HG03025 (cell line): ENCODE measurements around the gene SPATA33.
"Not testable (repeated sequence)": the region's sequence is repeated elsewhere in the genome, so short reads cannot be mapped to it uniquely, and the experiment has no call there.

Experiments
- ATAC-seq: cut with Tn5 transposase; IDR thresholded peaks from one replicate; pipeline ENCODE4 v1.9.1; 2021; ENCODE audit warnings: mild to moderate bottlenecking, moderate library complexity; ENCODE audit not compliant: unreplicated experiment, low FRiP score

Gene SPATA33

DNA sequence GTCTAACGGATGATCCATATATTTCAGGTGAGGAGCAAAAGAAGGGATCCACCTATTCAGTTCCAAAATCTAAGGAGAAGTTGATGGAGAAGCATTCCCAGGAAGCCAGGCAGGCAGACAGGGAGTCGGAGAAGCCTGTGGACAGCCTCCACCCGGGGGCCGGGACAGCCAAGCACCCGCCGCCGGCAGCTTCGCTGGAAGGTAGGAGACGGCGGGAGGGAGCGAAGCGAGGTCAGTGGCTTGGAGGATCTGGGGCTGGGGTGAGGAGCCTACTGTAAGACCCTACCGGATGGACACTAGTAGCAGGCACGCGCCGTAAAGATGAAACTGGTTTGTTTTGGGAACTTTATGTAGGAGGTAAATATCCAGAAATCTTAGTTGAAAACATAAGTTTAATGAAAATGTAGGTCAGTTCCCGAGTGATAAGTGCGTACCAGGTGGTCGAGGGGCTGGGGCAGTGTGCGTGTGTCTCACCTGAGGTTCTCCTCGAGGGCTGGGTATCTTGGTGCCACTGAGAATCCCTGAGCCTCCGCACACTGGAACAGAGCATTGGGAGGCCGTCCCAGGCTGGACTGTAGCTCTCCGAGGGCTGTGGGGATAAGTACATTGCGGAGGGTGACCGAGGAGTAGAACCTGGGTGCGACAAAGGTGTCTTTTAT lies 714 bp downstream of the SPATA33 start:
- no peak for ATAC-seq

DNA sequence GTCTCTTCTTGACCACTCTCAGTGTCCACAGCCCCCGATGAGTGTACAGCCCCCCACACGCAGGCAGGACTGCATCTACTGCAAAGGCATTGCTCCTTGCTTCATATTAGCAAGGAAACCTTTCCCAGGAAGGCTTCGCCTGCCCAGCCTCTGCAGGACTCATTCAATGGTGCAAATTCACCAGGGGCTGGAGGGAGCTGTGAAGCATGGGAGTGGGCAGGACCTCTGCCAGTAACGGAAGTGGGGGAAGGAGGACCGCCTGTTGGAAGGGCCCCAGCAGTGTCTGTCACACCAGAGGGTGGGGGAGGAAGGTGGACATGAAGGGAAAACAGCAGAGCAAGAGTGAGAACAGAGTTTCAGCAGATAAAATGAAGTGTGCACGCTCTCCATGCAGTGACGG lies 2.5 kb downstream of the SPATA33 start:
- no peak for ATAC-seq

DNA sequence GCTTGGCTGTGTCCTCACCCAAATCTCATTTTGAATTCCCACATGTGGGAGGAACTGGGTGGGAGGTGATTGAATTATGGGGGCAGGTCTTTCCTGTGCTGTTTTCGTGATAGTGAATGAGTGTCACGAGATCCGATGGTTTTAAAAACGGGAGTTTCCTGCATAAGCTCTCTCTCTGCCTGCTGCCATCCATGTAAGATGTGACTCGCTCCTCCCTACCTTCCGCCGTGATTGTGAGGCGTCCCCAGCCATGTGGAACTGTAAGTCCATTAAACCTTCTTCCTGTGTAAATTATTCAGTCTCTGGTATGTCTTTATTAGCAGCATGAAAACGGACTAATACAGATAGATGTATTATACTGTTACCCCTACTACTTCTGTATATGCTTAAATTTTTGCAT lies 3.6 kb downstream of the SPATA33 start:
- ATAC-seq: no peak

DNA sequence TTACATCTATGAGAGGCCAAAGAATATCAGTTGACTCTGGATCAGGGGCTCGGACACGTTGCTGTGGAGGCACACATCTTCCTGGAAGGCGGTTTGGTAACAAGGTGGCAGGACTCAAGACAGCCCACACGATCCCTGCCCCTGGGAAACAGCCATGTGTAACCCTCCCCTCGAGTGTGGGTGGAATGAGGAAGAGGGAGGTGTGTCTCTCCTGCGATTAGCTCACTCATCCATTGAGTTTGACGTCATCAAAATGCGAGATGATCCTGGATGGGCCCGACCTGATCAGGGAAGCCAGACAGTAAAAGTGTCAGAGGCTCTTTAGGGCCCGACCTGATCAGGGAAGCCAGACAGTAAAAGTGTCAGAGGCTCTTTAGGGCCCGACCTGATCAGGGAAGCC lies 6.6 kb downstream of the SPATA33 start:
- not testable (repeated sequence) for ATAC-seq

DNA sequence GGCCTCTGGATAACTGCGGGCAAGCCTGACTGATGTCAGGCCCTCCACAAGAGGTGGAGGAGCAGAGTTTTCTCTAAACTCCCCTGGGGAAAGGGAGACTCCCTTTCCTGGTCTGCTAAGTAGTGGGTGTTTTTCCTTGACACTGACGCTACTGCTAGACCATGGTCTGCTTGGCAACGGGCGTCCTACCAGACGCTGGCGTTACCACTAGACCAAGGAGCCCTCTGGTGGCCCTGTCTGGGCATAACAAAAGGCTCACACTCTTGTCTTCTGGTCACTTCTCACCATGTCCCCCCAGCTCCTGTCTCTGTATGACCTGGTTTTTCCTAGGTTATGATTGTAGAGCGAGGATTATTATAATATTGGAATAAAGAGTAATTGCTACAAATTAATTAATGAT lies 9.4 kb downstream of the SPATA33 start:
- not testable (repeated sequence) for ATAC-seq

DNA sequence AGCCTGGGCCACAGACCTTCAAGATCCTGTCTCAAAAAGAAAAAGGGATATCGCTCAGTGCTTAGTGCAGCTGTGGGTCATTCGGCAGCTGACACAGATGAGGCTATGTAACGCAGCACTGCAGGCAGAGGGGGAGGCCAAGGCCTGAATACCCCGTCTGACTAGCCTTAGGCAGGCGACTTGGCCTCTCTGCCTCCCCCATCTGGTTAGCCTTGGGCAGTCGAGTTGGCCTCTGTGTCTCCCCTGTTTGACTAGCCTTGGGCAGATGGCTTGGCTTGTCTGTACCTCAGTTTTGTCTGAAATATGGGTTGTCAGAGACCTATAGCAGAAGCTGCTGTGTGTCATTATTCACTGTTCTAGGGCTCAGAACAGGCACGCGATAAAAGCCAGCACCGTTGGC lies 10.0 kb downstream of the SPATA33 start:
- no peak for ATAC-seq

DNA sequence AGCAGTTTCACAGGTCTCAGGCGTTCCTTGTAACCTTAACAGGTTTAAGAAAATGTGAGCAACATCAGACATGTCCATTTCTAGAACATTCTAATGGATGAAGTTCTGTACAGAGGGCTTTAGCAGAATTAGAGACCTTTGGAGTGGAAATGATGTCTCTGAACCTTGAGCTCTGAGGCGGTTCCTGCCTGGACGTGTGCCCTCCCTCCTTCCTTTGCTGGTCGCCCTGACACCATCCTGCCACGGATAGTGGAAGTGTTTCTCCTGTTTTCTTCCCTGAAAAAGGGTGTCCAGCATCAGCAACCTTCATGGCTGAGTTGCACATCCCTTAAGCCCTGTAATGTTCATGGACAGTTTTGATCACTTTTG lies 11.1 kb downstream of the SPATA33 start:
- no peak for ATAC-seq

DNA sequence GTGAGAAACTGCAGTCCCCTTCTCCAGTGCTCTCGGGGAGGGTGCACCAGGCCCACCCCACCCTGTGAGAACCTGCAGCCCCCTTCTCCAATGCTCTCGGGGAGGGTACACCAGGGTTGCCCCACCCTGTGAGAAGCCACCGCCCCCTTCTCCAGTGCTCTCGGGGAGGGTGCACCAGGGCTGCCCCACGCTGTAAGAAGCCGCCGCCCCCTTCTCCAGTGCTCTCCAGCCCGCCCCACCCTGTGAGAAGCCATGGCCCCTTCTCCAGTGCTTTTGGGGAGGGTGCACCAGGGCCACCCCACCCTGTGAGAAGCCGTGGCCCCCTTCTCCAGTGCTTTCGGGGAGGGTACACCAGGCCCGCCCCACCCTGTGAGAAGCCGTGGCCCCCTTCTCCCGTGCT lies 12.1 kb downstream of the SPATA33 start:
- no peak for ATAC-seq

DNA sequence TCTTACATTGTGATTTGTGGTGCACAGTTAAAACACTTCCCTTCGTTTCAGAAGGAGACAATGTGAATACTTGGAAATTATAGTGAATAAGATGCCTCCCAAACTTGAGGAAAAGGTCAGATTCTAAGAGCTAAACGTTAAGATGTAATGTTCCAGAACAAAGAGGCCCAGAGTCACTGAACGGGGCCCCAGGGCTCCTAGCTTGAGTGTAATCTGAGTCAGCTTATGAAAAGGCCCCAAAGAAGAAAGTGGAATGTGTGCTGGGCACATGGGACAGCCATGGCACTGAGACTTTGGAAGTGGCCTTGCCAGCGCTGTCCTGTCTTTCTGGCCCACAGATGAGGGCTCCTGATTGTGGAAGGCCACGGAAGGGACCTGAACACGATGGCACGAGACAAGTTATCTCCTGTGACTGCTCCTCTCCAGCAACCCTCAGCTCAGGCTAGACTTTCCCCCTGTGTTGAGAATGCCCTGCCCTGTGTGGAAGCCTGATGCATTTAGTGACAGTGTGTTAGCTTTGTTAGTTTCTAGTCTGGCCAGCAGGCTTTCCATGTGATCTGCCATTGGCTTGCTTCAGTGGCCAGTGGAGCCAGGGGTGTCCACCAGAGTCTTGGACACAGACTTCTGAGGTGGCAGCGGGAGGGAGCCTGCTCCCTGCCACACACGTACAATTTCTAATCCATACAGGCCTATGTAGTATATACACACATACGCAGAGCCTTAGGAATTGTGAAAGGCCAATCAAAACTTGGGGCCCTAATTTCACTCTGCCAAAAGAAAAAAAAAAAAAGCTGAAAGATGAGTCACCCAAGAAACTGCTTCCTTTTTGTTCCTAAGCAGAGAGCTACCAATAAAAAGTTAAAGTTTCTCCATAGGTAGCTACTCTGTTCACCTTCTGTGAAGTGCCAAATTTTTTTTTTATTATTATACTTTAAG lies 13.1 kb downstream of the SPATA33 start:
- no peak for ATAC-seq

DNA sequence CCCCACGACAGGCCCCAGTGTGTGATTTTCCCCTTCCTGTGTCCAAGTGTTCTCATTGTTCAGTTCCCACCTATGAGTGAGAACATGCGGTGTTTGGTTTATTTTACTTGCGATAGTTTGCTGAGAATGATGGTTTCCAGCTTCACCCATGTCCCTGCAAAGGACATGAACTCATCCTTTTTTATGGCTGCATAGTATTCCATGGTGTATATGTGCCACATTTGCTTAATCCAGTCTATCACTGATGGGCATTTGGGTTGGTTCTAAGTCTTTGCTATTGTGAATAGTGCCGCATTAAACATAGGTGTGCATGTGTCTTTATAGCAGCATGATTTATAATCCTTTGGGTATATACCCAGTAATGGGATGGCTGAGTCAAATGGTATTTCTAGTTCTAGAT lies 13.9 kb downstream of the SPATA33 start:
- ATAC-seq: not testable (repeated sequence)

DNA sequence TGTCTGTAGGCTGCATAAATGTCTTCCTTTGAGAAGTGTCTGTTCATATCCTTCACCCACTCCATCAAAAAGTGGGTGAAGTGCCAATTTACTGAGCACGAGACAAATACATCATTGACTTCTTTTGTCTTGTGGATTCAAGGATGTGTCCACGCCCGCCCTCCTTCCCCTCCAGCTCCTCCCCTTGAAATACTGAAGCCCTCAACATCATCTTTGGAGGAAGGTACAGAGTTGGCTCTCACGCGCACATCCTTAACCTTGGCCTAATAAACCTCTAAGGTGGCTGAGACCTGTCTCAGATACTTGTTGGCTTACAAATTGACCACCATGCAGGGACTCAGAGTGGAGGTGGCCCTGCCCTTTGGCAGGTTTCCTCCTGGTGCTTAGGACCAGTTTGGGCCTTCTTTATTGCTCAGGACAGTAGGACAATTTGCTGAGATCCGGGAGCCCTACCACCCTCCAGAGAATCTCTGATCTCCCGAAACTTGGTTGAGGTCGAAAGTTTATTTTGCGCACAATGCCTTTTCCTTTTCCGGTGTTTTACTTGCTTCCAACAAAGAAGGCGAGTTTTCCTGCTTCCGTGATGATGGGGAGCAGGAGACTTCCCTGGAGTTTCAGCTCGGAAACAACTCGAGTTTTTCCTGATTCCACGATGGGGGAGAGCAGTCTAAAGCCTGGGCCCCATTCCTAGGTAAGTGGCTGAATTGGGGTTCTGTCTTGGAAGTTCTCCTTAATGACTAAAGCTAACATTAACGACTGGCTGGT lies 14.7 kb downstream of the SPATA33 start:
- no peak for ATAC-seq

DNA sequence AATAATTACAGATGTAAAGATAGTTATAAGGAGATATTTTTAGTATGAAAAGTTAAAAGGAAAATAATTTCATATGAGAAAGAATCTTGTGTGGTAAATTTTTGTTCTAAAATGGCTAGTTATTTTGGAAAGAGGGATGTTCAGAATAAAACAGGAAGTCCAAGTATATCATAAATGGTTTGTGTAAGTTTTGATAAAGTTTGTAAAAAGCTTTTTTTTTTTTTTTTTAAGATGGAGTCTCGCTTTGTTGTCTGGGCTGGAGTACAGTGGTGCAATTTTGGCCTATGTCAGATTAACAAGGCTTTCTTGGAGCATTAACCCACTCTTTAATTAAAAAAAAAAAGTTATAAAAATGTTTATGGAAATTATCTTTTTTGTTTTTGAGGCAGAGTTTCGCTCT lies 20.6 kb downstream of the SPATA33 start:
- no peak for ATAC-seq

DNA sequence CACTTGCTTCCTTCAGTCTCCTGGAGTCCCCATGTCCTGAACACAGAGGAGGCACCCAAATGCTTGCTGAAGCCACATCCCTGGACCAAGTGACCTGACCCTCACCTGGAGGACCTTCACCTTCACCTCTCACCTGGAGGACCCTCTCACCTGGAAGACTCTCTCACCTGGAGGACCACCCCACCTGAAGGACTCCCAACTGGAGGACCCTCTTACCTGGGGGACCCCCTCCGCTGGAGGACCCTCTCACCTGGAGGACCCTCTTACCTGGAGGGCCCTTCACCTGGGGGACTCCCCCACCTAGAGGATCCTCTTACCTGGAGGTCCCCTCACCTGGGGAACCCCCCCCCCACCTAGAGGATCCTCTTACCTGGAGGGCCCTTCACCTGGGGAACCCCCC lies 28.3 kb downstream of the SPATA33 start:
- no peak for ATAC-seq

DNA sequence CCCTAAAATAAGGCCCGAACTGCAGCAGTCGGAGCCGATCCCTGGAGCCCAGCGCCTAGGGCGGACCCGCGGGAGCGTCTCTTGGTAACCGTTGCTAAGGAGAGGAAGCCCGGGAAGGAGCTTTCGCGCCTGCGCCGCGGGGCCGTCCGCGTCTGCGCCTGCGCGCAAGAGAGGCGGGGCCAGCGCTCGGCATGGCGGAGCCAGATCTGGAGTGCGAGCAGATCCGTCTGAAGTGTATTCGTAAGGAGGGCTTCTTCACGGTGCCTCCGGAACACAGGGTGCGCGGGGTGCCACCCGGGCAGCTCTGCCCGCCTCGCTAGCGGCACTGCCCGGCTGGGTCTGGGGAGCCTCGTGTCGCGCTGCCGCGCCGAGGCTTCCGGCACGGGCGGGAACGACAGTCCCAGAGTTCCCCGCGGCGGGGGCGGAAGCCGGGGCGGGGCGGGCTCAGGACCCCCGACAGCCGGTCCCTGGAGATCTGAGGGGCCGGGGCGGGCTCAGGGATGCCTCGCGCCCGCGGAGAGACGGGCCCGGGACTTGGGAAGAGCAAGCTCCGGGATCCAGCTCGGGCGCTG lies 29.0 kb downstream of the SPATA33 start, which contains the start of gene CDK10:
TSS of gene CDK10 (plus strand) at position 170 of the 572 bp plus-strand sequence. CDS start at position 192, 22 bp downstream.
- ATAC-seq: peak; percentile 67

DNA sequence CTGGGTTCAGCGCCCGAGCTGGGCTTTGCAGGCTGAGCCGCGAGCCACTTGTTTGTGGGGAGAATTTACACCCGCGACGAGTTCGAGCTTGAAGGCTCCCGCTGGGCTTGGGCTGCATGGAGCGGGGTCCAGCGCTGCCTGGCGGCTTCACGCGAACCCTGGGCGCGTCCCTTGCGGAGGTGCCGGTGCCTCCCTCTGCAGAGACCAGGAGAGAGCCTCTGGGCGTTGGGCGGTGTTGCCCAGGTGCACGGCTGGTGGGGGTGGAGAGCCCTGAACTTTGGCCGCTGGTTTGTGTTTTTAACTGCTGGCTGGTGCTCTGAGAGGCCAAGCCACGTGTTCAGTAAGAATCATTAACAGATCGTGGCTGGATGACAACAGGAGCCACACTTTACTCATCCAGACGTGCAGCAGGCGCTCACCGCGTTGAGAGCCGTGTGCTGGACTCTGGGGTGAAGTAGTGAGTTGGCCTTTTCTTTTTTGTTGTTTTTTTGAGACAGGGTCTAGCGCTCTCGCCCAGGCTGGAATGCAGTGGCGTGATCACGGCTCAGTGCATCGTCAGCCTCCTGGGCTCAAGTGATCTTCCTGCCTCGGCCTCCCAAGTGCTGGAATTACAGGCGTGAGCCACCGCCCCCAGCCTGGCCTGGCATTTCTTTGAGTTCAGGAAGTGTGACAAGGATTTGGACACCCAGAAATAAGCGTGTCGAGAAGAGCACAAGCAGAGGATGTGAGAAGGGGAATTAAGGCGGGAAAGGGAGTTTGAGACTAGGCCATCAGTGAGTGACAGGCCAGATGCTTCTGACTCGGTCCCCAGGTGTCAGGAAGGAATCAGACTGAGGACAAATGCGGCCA lies 29.7 kb downstream of the SPATA33 start:
- ATAC-seq: peak; percentile 20

DNA sequence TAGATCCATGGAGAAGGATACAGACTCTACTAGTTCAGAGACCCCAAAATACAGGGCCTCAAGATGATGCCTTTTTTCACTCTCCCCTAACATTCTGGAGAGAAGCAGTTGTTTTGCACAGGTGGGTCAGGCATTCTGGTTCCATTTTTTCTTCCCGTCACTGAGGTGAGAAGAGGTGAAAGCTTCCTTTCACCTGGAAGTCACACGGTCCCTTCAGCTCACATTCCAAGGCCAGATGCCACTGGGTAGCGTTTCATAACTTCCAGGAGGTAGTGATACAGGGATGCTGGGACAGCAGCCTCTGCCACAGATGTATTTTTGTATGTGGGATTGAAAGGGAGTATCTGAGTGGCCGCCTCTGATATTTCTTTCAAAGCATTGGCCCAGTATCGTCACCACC lies 30.8 kb downstream of the SPATA33 start:
- no peak for ATAC-seq

DNA sequence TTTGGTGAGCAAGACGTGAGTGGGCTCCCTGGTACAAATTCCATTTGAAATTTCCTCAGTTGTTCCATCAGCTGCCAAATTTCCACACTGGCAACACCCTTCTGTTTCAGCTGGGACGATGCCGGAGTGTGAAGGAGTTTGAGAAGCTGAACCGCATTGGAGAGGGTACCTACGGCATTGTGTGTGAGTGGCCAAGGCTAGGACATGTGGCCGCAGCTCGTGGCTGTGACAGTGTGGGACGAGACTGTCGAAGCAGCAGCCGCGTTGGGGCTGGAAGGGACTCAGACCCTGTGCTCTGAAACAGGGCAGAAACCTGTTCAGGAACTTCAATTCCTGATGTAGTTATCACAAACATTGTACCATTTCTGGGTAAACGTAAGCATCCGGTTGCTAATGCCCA lies 31.5 kb downstream of the SPATA33 start:
- no peak for ATAC-seq

DNA sequence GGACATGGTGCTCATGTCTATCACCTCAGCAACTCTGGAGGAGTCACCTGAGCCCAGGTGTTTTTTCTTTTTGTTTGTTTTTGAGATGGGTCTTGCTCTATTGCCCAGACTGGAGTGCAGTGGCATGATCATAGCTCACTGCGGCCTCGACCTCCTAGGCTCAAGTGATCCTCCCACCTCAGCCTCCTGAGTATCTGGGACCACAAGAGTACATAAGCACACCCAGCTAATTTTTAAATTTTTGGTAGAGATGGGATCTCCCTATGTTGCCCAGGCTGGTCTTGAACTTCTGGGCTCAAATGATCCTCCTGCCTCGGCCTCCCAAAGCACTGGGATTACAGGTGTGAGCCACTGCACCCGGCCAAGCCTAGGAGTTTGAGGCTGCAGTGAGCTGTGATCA lies 32.0 kb downstream of the SPATA33 start:
- ATAC-seq: not testable (repeated sequence)

DNA sequence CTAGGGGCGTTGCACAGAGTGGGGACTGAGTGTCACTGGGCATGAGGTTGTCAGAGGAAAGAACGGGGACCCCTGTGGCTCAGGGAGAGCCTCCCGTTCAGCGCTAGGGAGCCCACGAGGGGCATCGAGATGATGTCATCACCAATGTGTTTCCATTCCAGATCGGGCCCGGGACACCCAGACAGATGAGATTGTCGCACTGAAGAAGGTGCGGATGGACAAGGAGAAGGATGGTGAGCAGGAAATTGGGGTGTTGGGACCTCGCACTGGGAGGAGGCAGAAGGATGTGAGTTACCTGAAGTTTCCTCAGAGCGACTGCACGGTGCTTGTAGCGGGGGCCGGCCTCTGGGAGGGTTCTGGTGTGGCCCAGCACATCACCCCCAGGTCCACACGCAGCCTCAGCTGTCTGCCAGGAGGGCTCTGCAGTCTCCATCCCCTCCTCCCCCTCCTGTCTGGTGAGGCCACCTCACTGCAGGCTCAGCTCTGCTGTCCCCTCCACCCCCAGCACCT lies 32.8 kb downstream of the SPATA33 start:
- no peak for ATAC-seq
